SU-DHL-6 (cell line): Measurements from ENCODE around the gene CTU2.

Experiments used
- H2AFZ ChIP-seq: fragments of 200-600 bp; sonication (generic); 2 replicates; pipeline ENCODE4 v1.6.1; 2014; ENCODE audit warnings: low read depth, mild to moderate bottlenecking, moderate library complexity, mixed read lengths, antibody characterized with exemption, low read length; ENCODE audit not compliant: severe bottlenecking
- H3F3A ChIP-seq: fragments of 200-600 bp; shearing (Covaris generic); 2 replicates; pipeline ENCODE4 v1.6.0; 2016; ENCODE audit warnings: antibody characterized with exemption, mild to moderate bottlenecking; ENCODE audit not compliant: insufficient read depth
- H3K27ac ChIP-seq: fragments of 200-600 bp; sonication (generic); 2 replicates; pipeline ENCODE4 v1.5.1; 2016; ENCODE audit warnings: low read depth, mild to moderate bottlenecking, low read length, moderate library complexity, mixed read lengths
- H3K27me3 ChIP-seq: fragments of 200-600 bp; sonication (generic), shearing (Covaris generic); 2 replicates; pipeline ENCODE4 v1.6.0; 2014; ENCODE audit warnings: mild to moderate bottlenecking, low read length
- H3K36me3 ChIP-seq: fragments of 200-600 bp; sonication (generic); 2 replicates; pipeline ENCODE4 v1.6.1; 2014; ENCODE audit warnings: mild to moderate bottlenecking, low read length, mixed read lengths
- H3K4me2 ChIP-seq: fragments of 300-600, 200-600 bp; shearing (Covaris generic), sonication (generic); 2 replicates; pipeline ENCODE4 v1.6.0; 2014; ENCODE audit warnings: low read length, low read depth, mild to moderate bottlenecking; ENCODE audit not compliant: poor library complexity, severe bottlenecking
- H3K4me3 ChIP-seq: fragments of 200-600 bp; sonication (generic); 2 replicates; pipeline ENCODE4 v1.5.1; 2014; ENCODE audit warnings: antibody characterized with exemption, low read length, mild to moderate bottlenecking, mixed read lengths; ENCODE audit not compliant: insufficient read depth, poor library complexity, severe bottlenecking
- H3K79me2 ChIP-seq: fragments of 200-600 bp; sonication (generic); 2 replicates; pipeline ENCODE4 v1.6.1; 2014; ENCODE audit warnings: mild to moderate bottlenecking, low read length, moderate library complexity; ENCODE audit not compliant: insufficient read depth
- H3K9ac ChIP-seq: fragments of 200-600 bp; sonication (generic); 2 replicates; pipeline ENCODE4 v1.7.0; 2014; ENCODE audit warnings: mild to moderate bottlenecking, low read length
- H3K9me2 ChIP-seq: fragments of 200-600 bp; sonication (generic); replicated peaks from 2 replicates; pipeline ENCODE4 v1.6.1; 2014; ENCODE audit warnings: low read length; ENCODE audit not compliant: insufficient read depth
- H3K9me3 ChIP-seq: fragments of 200-600 bp; sonication (generic); 2 replicates; pipeline ENCODE4 v1.6.1; 2014; ENCODE audit warnings: low read length, mixed read lengths; ENCODE audit not compliant: insufficient read depth
- H4K20me1 ChIP-seq: fragments of 200-600 bp; sonication (generic); 2 replicates; pipeline ENCODE4 v1.6.1; 2014; ENCODE audit warnings: low read depth, mild to moderate bottlenecking, antibody characterized with exemption, low read length, moderate library complexity, mixed read lengths
- EZH2phosphoT487 ChIP-seq: fragments of 200-600 bp; sonication (generic), shearing (Covaris generic); conservative IDR thresholded peaks from 2 replicates; pipeline ENCODE4 v1.6.1; 2018; ENCODE audit warnings: mild to moderate bottlenecking, antibody characterized with exemption, low read length, moderate library complexity, mixed read lengths
- TF ChIP-seq, protein P1 (sequence below): fragments of 200-600 bp; sonication (generic); IDR thresholded peaks from one replicate; pipeline ENCODE4 v1.5.1; 2017; ENCODE audit warnings: antibody characterized with exemption, mild to moderate bottlenecking, low read length, moderate library complexity; ENCODE audit not compliant: insufficient read depth, poor library complexity, severe bottlenecking

Gene CTU2

GRCh38 chr16:88758227-88758943 lies 52.1 kb downstream of the CTU2 start:
- Histone ChIP-seq H2AFZ (no peak overlapping the region), H3K9ac (no peak overlapping the region), H3K36me3 (no peaks in the 10 kb centered on the region), H3F3A (no peaks in the 10 kb centered on the region), H3K27ac (no peak overlapping the region), H4K20me1 (no peaks in the 10 kb centered on the region), H3K4me2 (no peak overlapping the region), H3K27me3 (no peaks in the 10 kb centered on the region), H3K79me2 (no peaks in the 10 kb centered on the region), H3K9me2 (no peaks in the 10 kb centered on the region), H3K4me3 (no peak overlapping the region), H3K9me3 (no peaks in the 10 kb centered on the region)
- TF ChIP-seq, protein P1, sequence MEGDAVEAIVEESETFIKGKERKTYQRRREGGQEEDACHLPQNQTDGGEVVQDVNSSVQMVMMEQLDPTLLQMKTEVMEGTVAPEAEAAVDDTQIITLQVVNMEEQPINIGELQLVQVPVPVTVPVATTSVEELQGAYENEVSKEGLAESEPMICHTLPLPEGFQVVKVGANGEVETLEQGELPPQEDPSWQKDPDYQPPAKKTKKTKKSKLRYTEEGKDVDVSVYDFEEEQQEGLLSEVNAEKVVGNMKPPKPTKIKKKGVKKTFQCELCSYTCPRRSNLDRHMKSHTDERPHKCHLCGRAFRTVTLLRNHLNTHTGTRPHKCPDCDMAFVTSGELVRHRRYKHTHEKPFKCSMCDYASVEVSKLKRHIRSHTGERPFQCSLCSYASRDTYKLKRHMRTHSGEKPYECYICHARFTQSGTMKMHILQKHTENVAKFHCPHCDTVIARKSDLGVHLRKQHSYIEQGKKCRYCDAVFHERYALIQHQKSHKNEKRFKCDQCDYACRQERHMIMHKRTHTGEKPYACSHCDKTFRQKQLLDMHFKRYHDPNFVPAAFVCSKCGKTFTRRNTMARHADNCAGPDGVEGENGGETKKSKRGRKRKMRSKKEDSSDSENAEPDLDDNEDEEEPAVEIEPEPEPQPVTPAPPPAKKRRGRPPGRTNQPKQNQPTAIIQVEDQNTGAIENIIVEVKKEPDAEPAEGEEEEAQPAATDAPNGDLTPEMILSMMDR: no peak
- TF ChIP-seq EZH2phosphoT487: no peak

- Histone ChIP-seq H3K4me3 (no peak overlapping the region), H3K27me3 (no peaks in the 10 kb centered on the region), H3K9me3 (no peaks in the 10 kb centered on the region), H3K27ac (no peak overlapping the region), H2AFZ (no peak overlapping the region), H3K9ac (no peak overlapping the region), H3K9me2 (no peaks in the 10 kb centered on the region), H3K36me3 (no peaks in the 10 kb centered on the region), H3K79me2 (no peaks in the 10 kb centered on the region), H3K4me2 (no peak overlapping the region), H4K20me1 (no peaks in the 10 kb centered on the region), H3F3A (no peaks in the 10 kb centered on the region)
- no peak for TF ChIP-seq EZH2phosphoT487
- TF ChIP-seq, protein P1: no peak
Observed at GRCh38 chr16:88758944-88759244, 52.6 kb downstream of the CTU2 start.

DNA sequence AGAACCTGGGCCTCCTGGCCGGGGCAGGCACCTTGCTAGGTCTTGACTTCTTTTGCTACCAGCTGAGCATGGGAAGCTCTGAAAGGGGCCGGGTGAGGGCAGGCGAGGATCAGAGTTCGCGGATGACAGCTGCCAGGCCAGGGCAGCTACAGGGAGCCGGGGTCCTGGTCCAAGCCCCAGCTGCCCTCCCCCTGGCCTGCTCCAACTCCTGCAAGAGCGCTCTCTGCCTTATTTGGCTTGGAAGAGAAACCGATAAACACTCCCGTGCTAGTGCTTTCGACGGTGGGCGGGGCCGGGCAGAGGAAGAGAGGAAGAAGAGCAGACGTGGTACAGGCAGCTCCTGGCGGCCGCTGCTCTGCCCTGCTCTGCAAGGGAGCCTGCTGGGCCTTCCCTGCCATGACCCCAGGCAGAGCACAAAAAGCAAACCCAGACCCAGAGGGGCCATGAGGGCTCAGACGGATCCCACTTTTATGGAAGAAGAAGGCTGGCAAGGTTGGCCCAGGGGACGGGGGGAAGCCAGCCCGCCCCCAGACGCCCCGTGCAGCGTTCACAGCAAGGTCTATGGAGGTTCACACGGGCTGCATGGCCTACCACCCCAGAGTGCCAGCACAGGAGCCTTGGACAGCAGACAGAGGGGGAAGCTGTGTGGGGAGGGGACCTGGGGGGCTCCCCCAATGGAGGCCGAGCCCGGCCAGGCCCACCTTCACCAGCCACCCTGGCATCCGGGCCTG lies 53.1 kb downstream of the CTU2 start:
- Histone ChIP-seq H4K20me1 (no peaks in the 10 kb centered on the region), H2AFZ (no peak overlapping the region), H3K36me3 (no peaks in the 10 kb centered on the region), H3K79me2 (no peaks in the 10 kb centered on the region), H3K4me3 (no peak overlapping the region), H3K9ac (no peak overlapping the region), H3K4me2 (no peak overlapping the region), H3K27ac (no peak overlapping the region), H3K27me3 (no peaks in the 10 kb centered on the region), H3F3A (no peaks in the 10 kb centered on the region), H3K9me3 (no peaks in the 10 kb centered on the region), H3K9me2 (no peaks in the 10 kb centered on the region)
- TF ChIP-seq, protein P1: no peak
- no peak for TF ChIP-seq EZH2phosphoT487
